Heart right ventricle (tissue), 16 donors: ENCODE data around the gene DNAH17. TPM values are rescaled to one million over a fixed set of nuclear protein-coding genes. Genes with fewer than 3 reads are reported as not detected.
"Not testable (repeated sequence)": the region's sequence is repeated elsewhere in the genome, so short reads cannot be mapped to it uniquely, and the experiment has no call there.

Experiments
- ATAC-seq, 8 donors: fragments of 200-7000 bp; cut with Tn5 transposase; one replicate each; pipeline ENCODE4 v1.9.1; 2020; ENCODE audit warnings: mild to moderate bottlenecking in 8 of 8, moderate library complexity in 8 of 8, moderate number of reproducible peaks in 1 of 8
- DNase-seq, 2 donors: peaks; one replicate each; pipeline ENCODE4 v3.0.0-alpha.2; 2020
- H3K27ac ChIP-seq, 10 donors: fragments of 200-600 bp; sonication (generic) in 2 of 10; one replicate each; pipeline versions ENCODE4 v1.5.0 to v1.8.0; 2020 to 2022; ENCODE audit warnings: mild to moderate bottlenecking in 3 of 10
- H3K27me3 ChIP-seq, 7 donors: fragments of 200-600 bp; one replicate each; pipeline ENCODE4 v1.8.0; 2021 to 2022; ENCODE audit warnings: mild to moderate bottlenecking in 2 of 7
- H3K36me3 ChIP-seq, 9 donors: fragments of 200-600 bp; sonication (generic) in 1 of 9; one replicate each; pipeline versions ENCODE4 v1.5.0 to v1.8.0; 2020 to 2022; ENCODE audit warnings: mild to moderate bottlenecking in 2 of 9
- H3K4me1 ChIP-seq, 9 donors: fragments of 200-600 bp; sonication (generic) in 1 of 9; one replicate each; pipeline versions ENCODE4 v1.5.0 to v1.8.0; 2020 to 2022; ENCODE audit warnings: mild to moderate bottlenecking in 4 of 9
- H3K4me3 ChIP-seq, 10 donors: fragments of 200-600 bp; sonication (generic) in 2 of 10; one replicate each; pipeline versions ENCODE4 v1.5.0 to v1.8.0; 2020 to 2022; ENCODE audit warnings: mild to moderate bottlenecking in 7 of 10, moderate library complexity in 2 of 10
- H3K9me3 ChIP-seq, 11 donors: fragments of 200-600 bp in 10 of 11; sonication (generic) in 2 of 11; one replicate each; pipeline versions ENCODE4 v1.5.0 to v1.8.0; 2013 to 2022; ENCODE audit warnings: mild to moderate bottlenecking in 2 of 11, control low read depth in 1 of 11, moderate library complexity in 1 of 11
- CTCF ChIP-seq, 9 donors: fragments of 200-600 bp; sonication (generic) in 2 of 9; IDR thresholded peaks; one replicate each; pipeline versions ENCODE4 v1.5.0 to v1.8.0; 2021 to 2022; ENCODE audit warnings: antibody characterized with exemption in 9 of 9, mild to moderate bottlenecking in 5 of 9, moderate library complexity in 1 of 9
- WGBS, 2 donors: extraction: QIAGEN DNeasy Blood & Tissue Kit; methylation state at CpG; one replicate each; pipeline ENCODE4 v1.1.7; 2013; ENCODE audit warnings: inconsistent platforms in 1 of 2; 5-methylcytosine and 5-hydroxymethylcytosine counted together
- intact Hi-C, 10 donors: fragments of 100-400 bp; cut with DNase I; formaldehyde crosslinking; loops; one replicate each; pipeline versions ENCODE4 v1.11.1 to v1.14.2; 2022
- polyA plus RNA-seq, 2 donors: library from polyadenylated mRNA; stranded (reverse); fragments of 200-250 nt; gene quantifications; one replicate each; pipeline ENCODE4 v1.2.3, GENCODE V29; 2013
- total RNA-seq, 10 donors: library from RNA; stranded (reverse); fragmentation: NEBNext Ultra II Directional in 3 of 10; extraction: Animal tissue kit (Norgen Biotek cat#: 25700) in 3 of 10; gene quantifications; one replicate each; pipeline versions ENCODE4 v1.2.1 to v1.2.4, GENCODE V29; 2021 to 2023
- donor health status: Arrhythmogenic right ventricular cardiomyopathy.
- donor health status: ischemic (EF 13 %, LVEDD 7.1; RV severe dilation, severe dysfunction).
- donor health status: healthy with polysubstance abuse.
- donor health status: DM: no; HTN: yes; CAD: no.
- donor health status: DM: no; HTN: no; CAD: no.
- donor health status: ischemic (EF 25% LVEDD 6.9; RV normal size, moderate dysfunction).
- donor health status: ischemic (EF 25% LVEDD 5.7; RV mildly dilated, moderate dysfunction).
- donor health status: healthy.
- donor health status: DM: yes; HTN: yes; CAD: no.
- donor health status: Ischemic cardiomyopathy.
- donor health status: ischemic (EF 35%, LVEDD 5.7; RV mildly dilated, moderate dysfunction).
- donor health status: nonischemic (EF 11% LVEDD 7.7; RV severe dilation, severe dysfunction).
- donor health status: DM: yes; HTN: yes; CAD: no.
- donor health status: PGD.
- donor health status: ischemic (EF 29% LVEDD 5.4; RV normal size, mild dysfunction).
- donor health status: nonischemic (EF 23%, LVEDD 6.1; RV moderate dilation, normal function).

The DNAH17 gene
- total and polyA plus RNA-seq, 12 donors = 0.05 to 0.30 (median 0.09) TPM; not detected in 4

GRCh38 chr17:78504156-78504925 lies 72.9 kb downstream of the DNAH17 start:
- TF ChIP-seq CTCF (IDR thresholded peaks at IDR 0.05) = no peak
- Histone ChIP-seq H3K4me3 (no peak overlapping the region), H3K36me3 (no peaks in the 10 kb centered on the region), H3K9me3 (no peaks in the 10 kb centered on the region), H3K4me1 (peaks cover 0 to 10% (median 0%) of the 10 kb centered on the region in 9 donors), H3K27ac (no peak overlapping the region), H3K27me3 (peaks cover 0 to 4% (median 0%) of the 10 kb centered on the region in 7 donors)
- ATAC-seq (no peak), DNase-seq (no peak)
- 87 to 90% methylated on average over 21 of the region's 21 CpGs for WGBS, 2 donors
- intact Hi-C loops = no loop called here

- intact Hi-C loops, ATAC-seq: not testable (repeated sequence)
- 96% methylated on average over 11 of the region's 11 CpGs for WGBS, 2 donors
These were observed 73.8 kb downstream of the DNAH17 start for GRCh38 chr17:78503388-78503787.

GRCh38 chr17:78502611-78503148 lies 74.5 kb downstream of the DNAH17 start:
- 86 to 88% methylated on average over 25 of the region's 25 CpGs for WGBS, 2 donors
- no peak for ATAC-seq
- no peak for DNase-seq
- peaks cover 0 to 18% (median 0%) of the 10 kb centered on the region in 9 donors for H3K4me1 ChIP-seq
- intact Hi-C loops = no loop called here
- no peak for TF ChIP-seq CTCF (IDR thresholded peaks at IDR 0.05)
- no peaks in the 10 kb centered on the region for H3K9me3 ChIP-seq
- H3K27ac ChIP-seq = no peak overlapping the region
- no peaks in the 10 kb centered on the region for H3K36me3 ChIP-seq
- H3K4me3 ChIP-seq = no peak overlapping the region
- H3K27me3 ChIP-seq = peaks cover 0 to under 1% (median 0%) of the 10 kb centered on the region in 7 donors

More at GRCh38 chr17:78503388-78503787, 73.8 kb downstream of the DNAH17 start:
- not testable (repeated sequence) for H3K27me3 ChIP-seq, H3K9me3 ChIP-seq, H3K27ac ChIP-seq, H3K4me3 ChIP-seq, H3K36me3 ChIP-seq, DNase-seq
- H3K4me1 ChIP-seq = peaks cover 0 to 11% (median 0%) of the 10 kb centered on the region in 9 donors

GRCh38 chr17:78501241-78502036 lies 75.8 kb downstream of the DNAH17 start:
- Histone ChIP-seq H3K4me1 (peaks cover 0 to 21% (median 5%) of the 10 kb centered on the region in 9 donors), H3K9me3 (no peaks in the 10 kb centered on the region), H3K36me3 (no peaks in the 10 kb centered on the region), H3K27me3 (no peaks in the 10 kb centered on the region), H3K27ac (no peak overlapping the region), H3K4me3 (no peak overlapping the region)
- 89 to 90% methylated on average over 27 of the region's 27 CpGs for WGBS, 2 donors
- intact Hi-C loops = no loop called here
- DNase-seq (no peak), ATAC-seq (no peak)
- TF ChIP-seq CTCF (IDR thresholded peaks at IDR 0.05) = no peak
